Prostate gland (tissue), 2 donors: Measurements from ENCODE around the gene GADD45A.

Source experiments
- POLR2AphosphoS5 ChIP-seq: sonication (generic); formaldehyde crosslinking; IDR thresholded peaks from one replicate; pipeline ENCODE4 v1.6.1; 2017; ENCODE audit warnings: antibody characterized with exemption
- TF ChIP-seq, protein P1 (sequence below), 4 experiments: fragments of 200-600 bp in 2 of 4; fragments of 450-650 bp in 2 of 4; sonication (generic) in 2 of 4; IDR thresholded peaks; 1 replicate in 3 of 4; 2 replicates in 1 of 4; pipeline ENCODE4 v1.5.1; 2016 to 2019; ENCODE audit warnings: antibody characterized with exemption in 4 of 4, mild to moderate bottlenecking in 2 of 4, moderate library complexity in 2 of 4

DNA sequence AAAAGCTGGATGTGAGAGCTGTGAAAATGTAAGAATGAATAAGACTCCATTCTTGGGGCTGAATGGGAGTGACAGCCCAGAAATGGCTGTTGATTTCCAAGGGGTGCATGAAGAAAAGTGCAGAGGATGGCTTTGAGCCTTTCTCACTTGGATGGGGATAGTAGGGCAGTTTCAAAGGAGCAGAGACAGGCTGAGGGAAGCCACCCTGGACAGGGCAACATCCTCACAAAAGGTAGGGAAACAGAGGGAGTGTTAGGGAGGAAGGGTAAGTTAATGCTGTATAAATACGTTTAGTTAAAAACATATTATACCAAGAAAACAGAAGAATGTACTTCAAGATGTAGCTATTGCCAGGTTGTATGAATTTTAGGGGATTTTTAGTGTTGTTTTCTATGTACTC is 38.1 kb downstream of the GADD45A start:
- TF ChIP-seq, protein P1, sequence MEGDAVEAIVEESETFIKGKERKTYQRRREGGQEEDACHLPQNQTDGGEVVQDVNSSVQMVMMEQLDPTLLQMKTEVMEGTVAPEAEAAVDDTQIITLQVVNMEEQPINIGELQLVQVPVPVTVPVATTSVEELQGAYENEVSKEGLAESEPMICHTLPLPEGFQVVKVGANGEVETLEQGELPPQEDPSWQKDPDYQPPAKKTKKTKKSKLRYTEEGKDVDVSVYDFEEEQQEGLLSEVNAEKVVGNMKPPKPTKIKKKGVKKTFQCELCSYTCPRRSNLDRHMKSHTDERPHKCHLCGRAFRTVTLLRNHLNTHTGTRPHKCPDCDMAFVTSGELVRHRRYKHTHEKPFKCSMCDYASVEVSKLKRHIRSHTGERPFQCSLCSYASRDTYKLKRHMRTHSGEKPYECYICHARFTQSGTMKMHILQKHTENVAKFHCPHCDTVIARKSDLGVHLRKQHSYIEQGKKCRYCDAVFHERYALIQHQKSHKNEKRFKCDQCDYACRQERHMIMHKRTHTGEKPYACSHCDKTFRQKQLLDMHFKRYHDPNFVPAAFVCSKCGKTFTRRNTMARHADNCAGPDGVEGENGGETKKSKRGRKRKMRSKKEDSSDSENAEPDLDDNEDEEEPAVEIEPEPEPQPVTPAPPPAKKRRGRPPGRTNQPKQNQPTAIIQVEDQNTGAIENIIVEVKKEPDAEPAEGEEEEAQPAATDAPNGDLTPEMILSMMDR (IDR thresholded peaks at IDR 0.05): no peak
- TF ChIP-seq POLR2AphosphoS5: no peak
